GM20000 (cell line): ENCODE measurements around the gene HES7.

Experiments used
- DNase-seq: peaks from one replicate; pipeline ENCODE4 v3.0.0; 2012; ENCODE audit warnings: low spot score
- TF ChIP-seq, protein P1 (sequence below): IDR thresholded peaks from 2 replicates; pipeline ENCODE4 v1.5.1; 2012; ENCODE audit warnings: mild to moderate bottlenecking, control low read depth; ENCODE audit errors: extremely low read depth, missing control alignments

HES7 gene

DNA sequence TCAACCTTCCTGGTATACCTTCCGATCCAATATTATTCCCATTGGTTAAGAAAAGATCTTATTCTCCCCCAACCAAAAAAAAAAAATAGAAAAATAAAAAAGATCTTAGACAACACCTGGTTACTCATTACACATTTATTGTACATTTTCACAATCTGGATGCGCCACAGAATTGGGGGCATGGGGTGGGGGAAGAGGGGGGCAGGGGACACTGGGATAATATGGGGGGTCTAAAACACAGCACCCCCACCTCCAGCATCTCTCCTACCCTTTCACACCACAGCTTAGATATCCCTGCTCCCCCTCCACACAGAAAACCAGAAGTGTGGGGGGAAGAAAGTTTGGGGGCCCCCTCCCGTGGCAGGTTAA, 35.1 kb upstream of the HES7 start:
- TF ChIP-seq, protein P1, sequence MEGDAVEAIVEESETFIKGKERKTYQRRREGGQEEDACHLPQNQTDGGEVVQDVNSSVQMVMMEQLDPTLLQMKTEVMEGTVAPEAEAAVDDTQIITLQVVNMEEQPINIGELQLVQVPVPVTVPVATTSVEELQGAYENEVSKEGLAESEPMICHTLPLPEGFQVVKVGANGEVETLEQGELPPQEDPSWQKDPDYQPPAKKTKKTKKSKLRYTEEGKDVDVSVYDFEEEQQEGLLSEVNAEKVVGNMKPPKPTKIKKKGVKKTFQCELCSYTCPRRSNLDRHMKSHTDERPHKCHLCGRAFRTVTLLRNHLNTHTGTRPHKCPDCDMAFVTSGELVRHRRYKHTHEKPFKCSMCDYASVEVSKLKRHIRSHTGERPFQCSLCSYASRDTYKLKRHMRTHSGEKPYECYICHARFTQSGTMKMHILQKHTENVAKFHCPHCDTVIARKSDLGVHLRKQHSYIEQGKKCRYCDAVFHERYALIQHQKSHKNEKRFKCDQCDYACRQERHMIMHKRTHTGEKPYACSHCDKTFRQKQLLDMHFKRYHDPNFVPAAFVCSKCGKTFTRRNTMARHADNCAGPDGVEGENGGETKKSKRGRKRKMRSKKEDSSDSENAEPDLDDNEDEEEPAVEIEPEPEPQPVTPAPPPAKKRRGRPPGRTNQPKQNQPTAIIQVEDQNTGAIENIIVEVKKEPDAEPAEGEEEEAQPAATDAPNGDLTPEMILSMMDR, result no peak
- no peak for DNase-seq

DNA sequence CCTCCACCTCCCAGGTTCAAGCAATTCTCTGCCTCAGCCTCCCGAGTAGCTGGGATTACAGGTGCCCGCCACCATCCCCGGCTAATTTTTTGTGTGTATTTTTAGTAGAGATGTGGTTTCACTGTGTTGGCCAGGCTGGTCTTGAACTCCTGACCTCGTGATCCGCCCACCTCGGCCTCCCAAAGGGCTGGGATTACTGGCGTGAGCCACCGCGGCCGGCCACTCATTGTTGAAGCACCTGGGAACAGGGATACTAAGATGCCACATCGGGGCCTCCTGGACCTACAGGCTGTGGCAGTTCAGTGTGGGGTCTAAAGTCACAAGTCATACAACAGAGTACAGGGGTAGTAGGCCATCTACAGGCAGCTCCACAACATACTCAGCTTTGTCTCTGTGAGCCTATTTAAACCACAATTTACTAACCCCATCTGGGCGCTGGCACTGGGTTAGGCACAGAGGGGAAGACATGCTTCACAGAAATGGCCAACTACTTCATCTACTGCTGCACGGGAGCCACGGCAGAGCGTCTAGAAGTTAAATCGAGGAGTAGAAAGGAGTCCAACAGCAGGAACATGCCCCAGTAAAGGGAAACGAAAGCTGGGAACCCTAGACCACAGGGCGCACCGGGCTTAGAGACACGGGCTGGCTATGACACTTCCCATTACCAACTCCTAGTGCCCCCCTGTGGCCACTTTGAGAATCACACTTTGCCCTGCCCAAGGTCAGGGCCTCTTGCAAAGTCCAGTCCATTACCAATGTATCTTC, 34.5 kb upstream of the HES7 start:
- DNase-seq, result peak; percentile 86
- TF ChIP-seq, protein P1, result peak; percentile 72

DNA sequence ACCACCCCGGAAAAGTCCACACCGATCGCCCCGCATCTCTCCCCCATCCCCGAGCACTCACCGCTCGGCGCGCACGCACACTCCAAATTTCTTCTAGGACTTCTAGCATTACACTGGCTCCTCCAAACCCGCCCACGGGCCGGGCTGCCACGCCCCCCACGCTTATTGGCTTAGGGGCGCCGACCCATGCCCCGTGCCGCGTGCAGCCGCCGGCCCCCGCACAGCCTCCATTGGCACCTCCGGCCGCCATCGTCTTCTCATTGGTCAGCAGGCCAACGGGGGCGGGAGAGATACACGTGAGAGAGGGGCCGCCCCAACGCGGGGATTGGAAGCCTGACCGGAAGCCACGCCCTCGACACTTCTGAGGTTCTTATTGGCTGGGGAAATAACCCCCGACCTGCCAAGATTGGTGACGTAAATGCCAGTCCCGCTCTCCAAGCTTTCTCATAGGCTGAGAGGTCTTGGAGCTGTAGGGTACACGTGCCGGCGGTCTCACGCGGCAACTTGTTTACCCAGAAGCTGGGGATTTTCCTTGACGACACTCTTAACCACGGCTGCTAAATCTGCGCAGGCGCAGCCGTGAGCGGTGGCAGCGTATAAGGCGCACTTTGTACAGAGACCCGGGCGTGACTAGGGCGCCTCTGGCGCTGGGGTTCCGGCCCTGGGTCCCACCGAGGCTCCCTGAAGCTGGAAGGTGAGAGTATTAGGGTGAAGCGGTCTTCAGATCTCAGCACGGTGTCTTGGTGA, 32.5 kb upstream of the HES7 start:
- TF ChIP-seq, protein P1, result peak; percentile 19
- peak; percentile 97 for DNase-seq

DNA sequence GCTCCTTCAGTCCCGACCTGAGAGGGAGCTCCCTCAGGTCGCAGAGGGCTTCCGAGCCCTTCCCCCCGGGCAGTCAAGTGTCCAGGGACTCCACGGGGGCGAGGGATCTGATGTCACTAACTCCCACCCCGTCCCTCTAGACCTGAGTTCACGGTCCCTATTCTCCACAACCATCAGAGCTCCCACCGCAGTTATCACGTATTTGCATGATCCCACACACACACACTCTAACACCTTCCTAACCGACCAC, 32.0 kb upstream of the HES7 start:
- TF ChIP-seq, protein P1, result no peak
- no peak for DNase-seq

DNA sequence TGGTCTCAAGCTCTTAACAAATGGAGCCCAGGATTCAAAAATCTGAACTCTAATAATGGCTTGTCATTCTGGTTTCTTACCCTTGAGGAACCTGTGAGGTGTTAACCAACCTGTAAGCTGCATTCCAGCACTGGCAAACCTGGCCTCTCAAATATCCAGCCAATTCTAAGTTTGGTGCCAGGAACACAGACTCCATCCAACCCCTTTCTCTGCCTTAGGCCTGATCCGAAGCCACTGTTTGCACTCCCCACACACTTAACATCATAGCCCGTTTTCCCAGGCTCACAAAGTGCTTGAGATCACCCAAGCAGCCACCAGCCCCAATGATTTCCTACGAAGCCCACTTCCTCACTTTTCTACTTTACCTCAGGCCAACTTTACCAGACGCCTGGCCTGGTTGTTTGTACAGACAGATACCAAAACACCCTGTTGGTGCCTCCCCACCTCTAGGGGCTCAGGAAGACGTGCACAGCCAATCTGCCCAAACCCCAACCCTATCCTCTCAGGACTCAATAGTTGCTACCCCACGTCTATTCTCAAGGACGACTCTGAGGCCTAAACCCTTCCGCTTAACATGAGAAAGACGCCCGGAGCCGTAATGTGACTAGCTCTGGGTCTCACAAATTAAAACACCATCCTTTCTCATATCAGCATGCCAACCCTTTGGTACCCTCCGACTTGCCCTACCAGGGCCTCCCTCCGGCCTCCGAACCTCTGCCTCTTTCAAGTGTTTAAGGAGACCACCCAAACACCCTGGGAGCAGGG, 31.5 kb upstream of the HES7 start:
- no peak for DNase-seq
- TF ChIP-seq, protein P1, result no peak

DNA sequence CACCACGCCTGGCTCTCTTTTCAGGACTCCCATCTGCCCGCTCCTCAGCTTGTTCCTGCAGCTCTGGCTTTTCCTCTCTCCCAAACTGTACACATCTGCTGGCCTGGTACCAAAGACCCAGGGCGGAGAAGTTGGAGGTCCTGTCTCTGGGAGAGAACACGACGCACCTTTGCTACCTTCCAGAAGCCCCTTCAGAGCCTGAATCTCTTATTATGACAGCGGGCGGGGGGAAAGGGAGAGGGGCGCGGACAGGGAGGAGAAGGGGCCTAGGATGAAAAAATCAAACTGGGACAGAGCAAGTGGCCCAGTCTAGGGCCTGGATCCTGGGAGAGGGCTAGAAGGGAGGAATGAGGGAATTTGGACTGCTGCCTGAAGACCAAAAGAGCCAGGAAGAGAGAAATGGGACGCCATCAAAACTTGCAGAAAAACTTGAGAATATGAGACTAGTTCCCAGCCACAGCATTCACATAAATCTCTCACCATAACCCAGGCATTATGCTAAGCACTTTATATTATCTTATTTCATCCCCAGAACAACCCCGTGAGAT, 30.8 kb upstream of the HES7 start:
- no peak for DNase-seq
- TF ChIP-seq, protein P1, result no peak
